Measurements from ENCODE around the gene CROT. TPM values are rescaled to one million over a fixed set of nuclear protein-coding genes. Genes with fewer than 3 reads are reported as not detected.

Gene CROT
- total and polyA plus RNA-seq, 11 donors: 5.7 to 10.2 (median 8.4) TPM

DNA sequence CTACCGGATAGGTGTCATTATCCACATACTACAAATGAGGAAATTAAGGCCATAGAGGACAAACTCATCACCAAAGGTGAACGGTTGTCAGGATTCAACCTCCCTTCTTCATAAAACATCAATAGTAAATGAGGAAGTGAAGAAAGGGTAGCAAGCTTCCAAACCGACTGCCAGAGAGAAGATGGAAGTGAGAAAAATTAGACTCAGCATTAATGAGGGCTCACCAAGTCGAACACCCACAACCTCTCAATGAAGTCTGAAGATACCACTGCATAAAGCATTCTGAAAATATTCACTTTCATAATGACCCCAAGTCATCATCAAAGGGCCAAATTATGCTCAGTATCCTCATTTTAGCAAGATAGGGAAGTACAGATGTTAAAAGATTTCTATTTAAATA, 100.4 kb downstream of the CROT start:
- TF ChIP-seq POLR2A (IDR thresholded peaks at IDR 0.05): no peak
- TF ChIP-seq, protein P1, sequence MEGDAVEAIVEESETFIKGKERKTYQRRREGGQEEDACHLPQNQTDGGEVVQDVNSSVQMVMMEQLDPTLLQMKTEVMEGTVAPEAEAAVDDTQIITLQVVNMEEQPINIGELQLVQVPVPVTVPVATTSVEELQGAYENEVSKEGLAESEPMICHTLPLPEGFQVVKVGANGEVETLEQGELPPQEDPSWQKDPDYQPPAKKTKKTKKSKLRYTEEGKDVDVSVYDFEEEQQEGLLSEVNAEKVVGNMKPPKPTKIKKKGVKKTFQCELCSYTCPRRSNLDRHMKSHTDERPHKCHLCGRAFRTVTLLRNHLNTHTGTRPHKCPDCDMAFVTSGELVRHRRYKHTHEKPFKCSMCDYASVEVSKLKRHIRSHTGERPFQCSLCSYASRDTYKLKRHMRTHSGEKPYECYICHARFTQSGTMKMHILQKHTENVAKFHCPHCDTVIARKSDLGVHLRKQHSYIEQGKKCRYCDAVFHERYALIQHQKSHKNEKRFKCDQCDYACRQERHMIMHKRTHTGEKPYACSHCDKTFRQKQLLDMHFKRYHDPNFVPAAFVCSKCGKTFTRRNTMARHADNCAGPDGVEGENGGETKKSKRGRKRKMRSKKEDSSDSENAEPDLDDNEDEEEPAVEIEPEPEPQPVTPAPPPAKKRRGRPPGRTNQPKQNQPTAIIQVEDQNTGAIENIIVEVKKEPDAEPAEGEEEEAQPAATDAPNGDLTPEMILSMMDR (IDR thresholded peaks at IDR 0.05): no peak
- Histone ChIP-seq H3K4me1 (no peaks in the 10 kb centered on the region), H3K27me3 (no peaks in the 10 kb centered on the region), H3K4me3 (no peak overlapping the region), H3K27ac (no peak overlapping the region), H3K9me3 (no peaks in the 10 kb centered on the region), H3K36me3 (peaks cover 0 to 34% (median 0%) of the 10 kb centered on the region in 9 donors)
- DNase-seq: no peak
- 70 to 77% (median 73%) methylated on average over 4 of the region's 4 CpGs for WGBS, 4 donors
- intact Hi-C loops (cut with DNase I): no loop called here
- peak in 1 of 4 donors; percentile 39 for ATAC-seq

DNA sequence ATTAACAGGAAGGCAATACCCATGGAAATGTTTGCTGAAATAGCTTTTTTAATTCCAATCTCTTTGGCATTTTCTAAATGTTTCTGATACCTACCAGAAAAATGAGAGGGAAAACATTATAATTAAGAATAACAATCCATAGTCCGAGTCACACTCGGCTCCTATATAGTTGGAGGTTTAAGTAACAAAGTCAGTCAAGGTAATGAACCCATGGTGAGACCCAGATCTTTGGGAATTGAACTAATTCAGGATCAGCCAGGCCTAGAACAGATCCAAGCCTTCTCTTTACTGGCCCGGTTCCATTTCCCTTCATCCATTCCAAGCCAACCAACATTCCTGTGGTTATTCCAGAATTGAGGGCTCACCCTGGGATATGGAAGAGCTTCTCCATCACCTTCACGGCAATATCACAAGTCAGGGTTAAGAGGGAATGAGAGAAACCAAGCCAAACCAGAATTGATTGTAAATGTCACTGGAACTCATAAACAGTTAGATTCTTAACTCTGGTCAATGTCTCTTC, 101.7 kb downstream of the CROT start:
- 78 to 86% (median 82%) methylated on average over 4 of the region's 4 CpGs for WGBS, 4 donors
- TF ChIP-seq, protein P1 (IDR thresholded peaks at IDR 0.05): no peak
- TF ChIP-seq POLR2A (IDR thresholded peaks at IDR 0.05): no peak
- Histone ChIP-seq H3K4me3 (no peak overlapping the region), H3K36me3 (peaks cover 0 to 40% (median 0%) of the 10 kb centered on the region in 9 donors), H3K9me3 (no peaks in the 10 kb centered on the region), H3K27ac (no peak overlapping the region), H3K27me3 (no peaks in the 10 kb centered on the region), H3K4me1 (no peaks in the 10 kb centered on the region)
- DNase-seq (no peak), ATAC-seq (no peak)
- intact Hi-C loops (cut with DNase I): no loop called here

DNA sequence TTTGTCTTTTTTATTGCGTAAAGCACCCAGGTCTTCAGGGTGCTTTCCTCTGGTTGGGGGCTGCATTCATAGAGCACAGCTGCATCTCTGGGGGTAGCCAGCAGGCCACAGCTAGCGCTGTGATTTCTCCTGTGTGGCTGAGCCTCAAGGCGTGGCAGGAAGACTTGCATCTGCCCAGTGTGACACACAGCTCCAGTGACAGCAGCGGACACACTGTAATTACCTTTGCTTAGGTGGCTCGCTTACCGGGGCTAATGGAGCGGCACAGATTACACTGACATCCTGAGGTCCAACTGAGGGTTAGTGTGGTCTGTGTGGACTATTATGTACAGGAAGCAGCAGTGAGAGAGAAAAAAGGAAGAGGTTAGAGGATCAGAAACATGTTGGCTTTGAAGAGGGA, 102.9 kb downstream of the CROT start:
- no peak overlapping the region for H3K27ac ChIP-seq

More for the DNA sequence above, 102.9 kb downstream of the CROT start:
- peaks cover 0 to 28% (median 0%) of the 10 kb centered on the region in 9 donors for H3K36me3 ChIP-seq
- intact Hi-C loops (cut with DNase I): no loop called here
- DNase-seq (no peak), ATAC-seq (no peak)
- no peak overlapping the region for H3K4me3 ChIP-seq
- 68 to 77% (median 72%) methylated on average over 7 of the region's 7 CpGs for WGBS, 4 donors
- no peak for TF ChIP-seq POLR2A (IDR thresholded peaks at IDR 0.05)
- TF ChIP-seq, protein P1 (IDR thresholded peaks at IDR 0.05): no peak
- no peaks in the 10 kb centered on the region for H3K27me3 ChIP-seq
- H3K4me1 ChIP-seq: no peaks in the 10 kb centered on the region
- no peaks in the 10 kb centered on the region for H3K9me3 ChIP-seq

Other genes with a start within 250 kb of the CROT start
- 10 to 100 TPM; 17.7 to 43.3 (median 22.3) TPM for gene DMTF1, start 193.2 kb upstream of the CROT start, total RNA-seq
- 10 to 100 TPM; 13.5 to 21.3 TPM for gene DMTF1, start 193.2 kb upstream of the CROT start, polyA plus RNA-seq
- 10 to 100 TPM in 2 of 9 donors, 1 to 10 TPM in 7; 1.8 to 13.1 (median 4.0) TPM for gene TMEM243, start 125.9 kb upstream of the CROT start, total RNA-seq
- gene TMEM243, start 125.9 kb upstream of the CROT start, polyA plus RNA-seq: 1 to 10 TPM; 7.0 to 8.1 TPM
- 1 to 10 TPM; 4.1 to 9.6 (median 6.8) TPM for gene ABCB4, start 130.0 kb downstream of the CROT start, total RNA-seq
- 1 to 10 TPM in 1 of 2 donors, under 1 TPM in 1; 0.87 to 9.4 TPM for gene ABCB4, start 130.0 kb downstream of the CROT start, polyA plus RNA-seq